SKM-1 (cell line): ENCODE measurements around the gene ADCY10.
"Not testable (repeated sequence)": the region's sequence is repeated elsewhere in the genome, so short reads cannot be mapped to it uniquely, and the experiment has no call there.

Experiments used
- DNase-seq: peaks from one replicate; lab custom pipeline; 2025; ENCODE audit not compliant: unreplicated experiment; lab: John Stamatoyannopoulos, UW

ADCY10 gene

DNA sequence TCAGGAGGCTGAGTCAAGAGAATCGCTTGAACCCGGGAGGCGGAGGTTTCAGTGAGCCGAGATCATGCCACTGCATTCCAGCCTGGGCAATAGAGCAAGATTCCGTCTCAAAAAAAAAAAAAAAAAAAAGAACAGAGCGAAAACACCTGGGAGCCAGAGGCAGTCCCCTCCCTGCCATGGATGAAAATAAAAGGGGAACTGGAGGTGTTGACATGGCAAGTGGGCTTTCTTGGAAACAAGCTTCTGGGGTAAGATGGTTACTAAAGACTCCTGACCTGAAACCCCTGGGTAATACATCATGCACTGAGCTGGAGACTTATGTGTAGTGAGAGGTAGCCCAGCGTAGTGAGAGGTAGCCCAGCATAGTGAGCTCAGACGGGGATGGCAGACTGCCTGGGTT is 31.6 kb downstream of the ADCY10 start:
- no peak for DNase-seq

GRCh38 chr1:167881786-167882185 is 32.1 kb downstream of the ADCY10 start:
- no peak for DNase-seq

DNA sequence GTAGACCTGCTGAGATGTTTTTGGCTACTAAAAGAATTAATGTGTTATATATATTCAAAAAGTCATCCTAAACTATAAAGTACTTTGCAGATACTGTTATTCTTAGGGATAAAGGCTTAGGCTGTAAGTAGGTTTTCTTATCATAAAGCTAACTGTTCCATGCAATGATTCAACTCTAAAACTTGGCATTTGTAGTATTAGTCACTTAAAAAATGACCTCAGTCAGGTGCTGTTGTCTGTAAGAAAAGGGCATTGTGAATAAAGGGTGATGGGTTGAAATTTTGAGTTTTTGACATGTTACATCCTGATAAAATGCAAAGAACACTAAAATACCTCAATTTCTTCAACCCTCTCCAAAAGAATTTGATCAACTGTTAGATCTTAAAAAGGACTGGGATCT is 32.9 kb downstream of the ADCY10 start:
- DNase-seq, result no peak

GRCh38 chr1:167880580-167881021 is 33.3 kb downstream of the ADCY10 start:
- DNase-seq, result no peak

GRCh38 chr1:167879508-167879907 is 34.4 kb downstream of the ADCY10 start:
- DNase-seq, result no peak

DNA sequence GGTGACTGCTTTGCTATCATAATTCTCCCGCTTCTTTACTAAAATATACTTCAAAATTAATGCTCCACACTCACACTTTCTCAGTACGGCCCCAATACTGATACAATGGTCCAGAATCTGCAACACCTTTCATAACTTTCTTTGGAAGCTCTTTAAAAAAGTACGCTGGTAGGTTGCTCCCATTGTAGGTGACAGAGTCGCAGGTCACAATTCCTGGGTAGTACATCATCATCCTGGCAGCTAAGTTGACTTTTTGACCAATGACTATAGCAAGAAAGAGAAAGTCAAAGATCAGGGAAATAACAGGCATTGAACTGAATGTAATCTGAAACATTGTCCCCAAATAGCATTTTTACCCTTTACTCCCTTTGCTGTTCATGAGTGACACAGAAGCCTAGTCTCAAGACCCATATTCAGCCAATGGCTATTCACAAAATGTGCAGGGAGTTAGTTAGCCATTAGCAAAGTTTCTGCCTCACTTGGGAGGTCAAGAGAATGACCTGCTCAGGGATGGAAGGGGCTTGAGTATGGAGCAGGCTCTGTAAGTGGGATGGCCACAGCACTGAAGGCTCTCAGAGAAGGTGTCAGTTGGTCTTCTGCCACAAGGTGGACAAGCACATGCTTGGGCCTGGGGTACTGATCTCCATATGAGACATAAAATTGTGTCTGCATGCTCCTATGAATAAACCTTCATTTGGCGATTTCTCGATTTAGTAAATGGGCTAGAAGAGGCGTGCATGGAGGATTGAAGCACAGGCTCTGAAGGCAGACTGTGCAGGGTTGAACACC is 35.4 kb downstream of the ADCY10 start:
- no peak for DNase-seq

- no peak for DNase-seq
Observed at GRCh38 chr1:167876597-167877175, 37.2 kb downstream of the ADCY10 start.

GRCh38 chr1:167871331-167871730 is 42.6 kb downstream of the ADCY10 start:
- DNase-seq, result no peak

- DNase-seq, result not testable (repeated sequence)
Observed at GRCh38 chr1:167869157-167870001, 44.6 kb downstream of the ADCY10 start.

DNA sequence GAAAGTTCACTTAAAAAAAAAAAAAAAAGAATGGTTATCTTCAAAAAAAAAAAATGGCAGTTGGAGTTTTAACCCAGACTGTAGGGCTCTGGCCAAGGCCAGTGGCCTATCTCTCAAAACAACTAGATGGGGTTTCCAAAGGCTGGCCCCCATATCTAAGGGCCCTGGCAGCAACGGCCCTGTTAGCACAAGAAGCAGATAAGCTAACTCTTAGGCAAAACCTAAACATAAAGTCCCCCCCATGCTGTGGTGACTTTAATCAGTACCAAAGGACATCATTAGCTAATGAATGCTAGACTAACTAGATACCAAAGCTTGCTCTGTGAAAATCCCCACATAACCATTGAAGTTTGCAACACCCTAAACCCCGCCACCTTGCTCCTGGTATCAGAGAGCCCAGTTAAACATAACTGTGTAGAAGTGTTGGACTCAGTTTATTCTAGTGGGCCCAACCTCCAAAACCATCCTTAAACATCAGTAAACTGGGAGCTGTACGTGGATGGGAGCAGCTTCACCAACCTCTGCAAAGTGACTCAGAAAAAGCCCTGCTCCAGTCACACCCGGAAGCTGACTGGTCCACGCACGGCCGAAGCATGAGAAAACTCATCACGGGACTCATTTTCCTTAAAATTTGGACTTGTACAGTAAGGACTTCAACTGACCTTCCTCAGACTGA is 47.1 kb downstream of the ADCY10 start:
- DNase-seq, result not testable (repeated sequence)

- DNase-seq, result not testable (repeated sequence)
Observed at GRCh38 chr1:167866326-167866725, 47.6 kb downstream of the ADCY10 start.

GRCh38 chr1:167865804-167866308 is 48.1 kb downstream of the ADCY10 start:
- DNase-seq, result not testable (repeated sequence)

- DNase-seq, result not testable (repeated sequence)
Observed at GRCh38 chr1:167865193-167865592, 48.7 kb downstream of the ADCY10 start.

GRCh38 chr1:167864392-167865032 is 49.4 kb downstream of the ADCY10 start:
- no peak for DNase-seq

DNA sequence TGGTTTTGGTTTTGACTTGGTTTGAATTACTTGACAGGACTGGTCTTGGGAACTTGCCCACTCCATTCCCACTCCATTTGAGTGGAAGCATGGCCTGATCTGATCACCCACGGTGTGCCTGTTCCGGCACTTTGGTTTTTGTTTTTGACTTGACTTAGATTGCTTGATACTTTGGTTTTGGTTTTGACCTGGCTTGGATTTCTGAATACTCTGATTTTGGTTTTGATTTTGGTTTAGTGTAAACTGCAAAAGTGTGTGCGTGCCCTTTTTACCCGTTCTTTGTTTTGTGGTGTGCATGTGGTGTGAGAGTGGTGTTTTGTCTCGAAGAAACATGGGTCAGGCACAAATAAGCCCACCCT is 50.0 kb downstream of the ADCY10 start:
- no peak for DNase-seq

GRCh38 chr1:167863191-167863920 is 50.6 kb downstream of the ADCY10 start:
- DNase-seq, result not testable (repeated sequence)

DNA sequence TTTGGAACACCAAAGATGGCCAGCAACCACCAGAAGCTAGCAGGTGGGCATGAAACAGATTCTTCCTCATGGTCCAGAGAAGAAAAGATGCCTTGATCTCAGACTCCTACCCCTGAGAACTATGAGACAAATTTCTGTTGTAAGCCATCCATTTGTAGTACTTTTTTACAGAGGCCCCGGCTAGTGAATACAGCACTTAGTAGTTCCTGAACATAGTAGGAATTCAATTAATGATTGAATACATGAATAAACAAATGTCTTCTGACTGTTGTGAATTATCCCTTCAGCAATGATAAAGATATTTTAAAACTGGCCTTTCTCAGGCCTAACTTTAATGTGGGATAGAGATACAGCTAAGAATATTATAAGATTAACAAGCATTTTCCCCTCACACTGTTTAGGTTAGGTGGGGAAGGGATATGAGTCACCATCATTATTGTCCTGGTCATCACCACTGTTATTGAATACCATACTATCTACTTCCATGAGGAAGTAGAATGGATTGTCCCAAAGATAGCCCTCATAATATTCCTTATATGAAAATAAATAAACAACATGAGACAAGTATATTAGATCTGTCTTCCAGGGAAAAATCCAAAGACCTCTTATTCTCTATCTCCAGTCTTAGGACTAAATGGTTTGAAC is 51.4 kb downstream of the ADCY10 start:
- no peak for DNase-seq

DNA sequence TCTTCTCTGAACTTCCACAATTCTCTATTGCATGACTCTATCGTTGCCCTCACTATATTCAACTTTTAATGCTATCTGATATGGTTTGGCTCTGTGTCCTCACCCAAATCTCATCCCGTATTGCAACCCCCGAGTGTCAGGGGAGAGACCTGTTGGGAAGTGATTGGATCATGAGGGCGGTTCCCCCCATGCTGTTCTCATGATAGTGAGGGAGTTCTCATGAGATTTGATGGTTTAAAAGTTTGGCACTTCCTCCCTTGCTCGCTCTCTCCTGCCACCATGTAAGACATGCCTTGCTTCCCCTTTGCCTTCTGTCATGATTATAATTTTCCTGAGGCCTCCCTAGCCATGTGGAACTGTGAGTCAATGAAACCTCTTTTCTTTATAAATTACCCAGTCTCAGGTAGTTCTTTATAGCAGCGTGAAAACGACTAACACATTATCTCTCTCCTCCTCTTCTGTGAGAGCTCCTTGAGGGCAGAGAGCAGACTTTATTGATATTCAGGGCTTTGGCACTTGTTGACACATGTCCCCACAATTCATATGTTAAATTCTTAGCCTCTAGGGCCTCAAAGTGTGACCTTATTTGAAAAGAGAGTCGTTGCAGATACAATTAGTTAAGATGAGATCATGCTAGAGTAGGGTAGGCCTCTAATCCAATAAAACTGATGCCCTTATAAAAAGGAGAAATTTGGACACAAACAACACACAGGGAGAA is 52.1 kb downstream of the ADCY10 start:
- no peak for DNase-seq
